Stimulated activated CD4-positive, alpha-beta T cell treated with anti-CD3 and anti-CD28 coated beads, Interleukin-1b, Interleukin-23, amount 100 ng/mL, for 4 hours (primary cell): ENCODE measurements around the gene SESN2.
"Not testable (repeated sequence)": the region's sequence is repeated elsewhere in the genome, so short reads cannot be mapped to it uniquely, and the experiment has no call there.

Experiments used
- DNase-seq, 2 donors: peaks; one replicate each; pipeline ENCODE4 v3.0.0-alpha.2; 2020; ENCODE audit warnings: low read depth in 2 of 2

Gene SESN2

GRCh38 chr1:28327431-28327830 lies 68.1 kb downstream of the SESN2 start:
- DNase-seq: not testable (repeated sequence)

- no peak for DNase-seq
Measured at GRCh38 chr1:28328228-28328648, 68.9 kb downstream of the SESN2 start.

- peak; percentile 12 to 23 for DNase-seq
Measured at GRCh38 chr1:28329395-28330153, 70.3 kb downstream of the SESN2 start.
